Keratinocyte (primary cell): ENCODE data around the gene SEC22A.

ENCODE experiments used
- EZH2 ChIP-seq: IDR thresholded peaks from one replicate; pipeline ENCODE4 v1.6.1; 2012; ENCODE audit warnings: inconsistent platforms, mild to moderate bottlenecking, low read length, moderate library complexity
- TF ChIP-seq, protein P1 (sequence below), 3 experiments: IDR thresholded peaks in 1 of 3; conservative IDR thresholded peaks in 1 of 3; optimal IDR thresholded peaks in 1 of 3; 2 replicates in 2 of 3; 3 replicates in 1 of 3; pipeline versions ENCODE3 to v1.5.1; 2011; ENCODE audit warnings: low read length in 3 of 3, mild to moderate bottlenecking in 3 of 3, moderate library complexity in 2 of 3, control low read depth in 1 of 3, inconsistent platforms in 1 of 3; ENCODE audit not compliant: insufficient read depth in 2 of 3; ENCODE audit errors: extremely low read depth in 1 of 3

DNA sequence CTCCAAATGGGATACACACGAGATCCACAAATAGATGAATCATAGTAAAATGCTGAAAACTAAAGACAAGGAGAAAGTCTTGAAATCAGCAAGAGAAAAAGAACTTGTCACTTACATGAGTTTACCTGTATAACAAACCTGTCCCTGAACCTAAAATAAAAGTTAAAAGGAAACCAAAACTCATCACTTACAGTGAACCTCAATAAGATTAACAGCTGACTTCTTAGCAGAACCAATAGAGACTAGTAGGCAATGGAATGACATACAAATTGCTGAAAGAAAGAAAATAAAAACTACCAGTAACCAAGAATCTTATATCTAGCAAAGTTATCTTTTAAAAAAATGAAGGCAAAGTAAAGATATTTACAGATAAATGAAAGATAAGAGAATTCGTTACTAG, 27.4 kb downstream of the SEC22A start:
- TF ChIP-seq, protein P1, sequence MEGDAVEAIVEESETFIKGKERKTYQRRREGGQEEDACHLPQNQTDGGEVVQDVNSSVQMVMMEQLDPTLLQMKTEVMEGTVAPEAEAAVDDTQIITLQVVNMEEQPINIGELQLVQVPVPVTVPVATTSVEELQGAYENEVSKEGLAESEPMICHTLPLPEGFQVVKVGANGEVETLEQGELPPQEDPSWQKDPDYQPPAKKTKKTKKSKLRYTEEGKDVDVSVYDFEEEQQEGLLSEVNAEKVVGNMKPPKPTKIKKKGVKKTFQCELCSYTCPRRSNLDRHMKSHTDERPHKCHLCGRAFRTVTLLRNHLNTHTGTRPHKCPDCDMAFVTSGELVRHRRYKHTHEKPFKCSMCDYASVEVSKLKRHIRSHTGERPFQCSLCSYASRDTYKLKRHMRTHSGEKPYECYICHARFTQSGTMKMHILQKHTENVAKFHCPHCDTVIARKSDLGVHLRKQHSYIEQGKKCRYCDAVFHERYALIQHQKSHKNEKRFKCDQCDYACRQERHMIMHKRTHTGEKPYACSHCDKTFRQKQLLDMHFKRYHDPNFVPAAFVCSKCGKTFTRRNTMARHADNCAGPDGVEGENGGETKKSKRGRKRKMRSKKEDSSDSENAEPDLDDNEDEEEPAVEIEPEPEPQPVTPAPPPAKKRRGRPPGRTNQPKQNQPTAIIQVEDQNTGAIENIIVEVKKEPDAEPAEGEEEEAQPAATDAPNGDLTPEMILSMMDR (optimal IDR thresholded peaks at IDR 0.05 in 1 of 3, IDR thresholded peaks at IDR 0.05 in 1 of 3, conservative IDR thresholded peaks at IDR 0.05 in 1 of 3; ENCODE audit: extremely low read depth in 1 of 3, insufficient read depth in 2 of 3, low read length in 3 of 3): no peak
- TF ChIP-seq EZH2: no peak
